GM10266 (cell line): ENCODE data around the gene MICAL3.
"Not testable (repeated sequence)": the region's sequence is repeated elsewhere in the genome, so short reads cannot be mapped to it uniquely, and the experiment has no call there.

Experiments
- DNase-seq: peaks from one replicate; pipeline ENCODE4 v3.0.0; 2012; ENCODE audit errors: extremely low spot score
- TF ChIP-seq, protein P1 (sequence below): IDR thresholded peaks from 2 replicates; pipeline ENCODE4 v1.5.1; 2012; ENCODE audit warnings: mild to moderate bottlenecking, low read depth; ENCODE audit not compliant: control insufficient read depth, insufficient read depth; ENCODE audit errors: missing control alignments

Gene MICAL3

DNA sequence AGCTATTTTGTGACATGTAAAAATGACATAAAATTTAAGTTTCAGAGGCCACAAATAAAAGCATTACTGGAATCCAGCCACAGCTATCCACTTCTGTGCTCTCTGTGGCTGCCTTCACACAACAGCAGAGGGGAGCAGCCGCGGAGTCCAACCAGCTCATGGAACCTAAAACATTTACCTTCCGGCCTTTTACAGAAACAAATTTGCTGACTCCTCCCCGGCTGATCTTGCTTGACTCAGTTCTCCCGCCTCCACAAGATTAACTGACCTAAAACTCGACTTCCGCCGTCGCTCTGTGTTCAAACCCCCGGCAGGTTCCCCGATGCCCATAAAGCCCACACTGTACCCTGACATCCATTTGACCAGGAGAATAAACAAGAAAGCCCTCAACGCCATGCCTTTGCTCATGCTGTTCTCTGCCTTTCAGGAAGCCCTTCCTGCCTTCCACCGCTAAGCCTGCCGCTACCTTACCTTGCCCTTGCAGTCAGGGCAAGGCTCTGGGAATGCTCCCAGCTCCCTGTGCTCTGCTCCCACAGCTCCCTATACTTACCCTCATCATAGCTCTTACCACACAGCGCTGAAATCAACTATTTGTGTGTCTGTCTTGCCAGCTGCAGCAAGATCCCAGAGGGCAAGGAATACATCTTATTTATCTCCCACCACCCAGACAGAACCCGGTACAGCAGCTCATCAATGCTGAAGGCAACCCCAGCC, 35.4 kb downstream of the MICAL3 start:
- no peak for DNase-seq
- TF ChIP-seq, protein P1, sequence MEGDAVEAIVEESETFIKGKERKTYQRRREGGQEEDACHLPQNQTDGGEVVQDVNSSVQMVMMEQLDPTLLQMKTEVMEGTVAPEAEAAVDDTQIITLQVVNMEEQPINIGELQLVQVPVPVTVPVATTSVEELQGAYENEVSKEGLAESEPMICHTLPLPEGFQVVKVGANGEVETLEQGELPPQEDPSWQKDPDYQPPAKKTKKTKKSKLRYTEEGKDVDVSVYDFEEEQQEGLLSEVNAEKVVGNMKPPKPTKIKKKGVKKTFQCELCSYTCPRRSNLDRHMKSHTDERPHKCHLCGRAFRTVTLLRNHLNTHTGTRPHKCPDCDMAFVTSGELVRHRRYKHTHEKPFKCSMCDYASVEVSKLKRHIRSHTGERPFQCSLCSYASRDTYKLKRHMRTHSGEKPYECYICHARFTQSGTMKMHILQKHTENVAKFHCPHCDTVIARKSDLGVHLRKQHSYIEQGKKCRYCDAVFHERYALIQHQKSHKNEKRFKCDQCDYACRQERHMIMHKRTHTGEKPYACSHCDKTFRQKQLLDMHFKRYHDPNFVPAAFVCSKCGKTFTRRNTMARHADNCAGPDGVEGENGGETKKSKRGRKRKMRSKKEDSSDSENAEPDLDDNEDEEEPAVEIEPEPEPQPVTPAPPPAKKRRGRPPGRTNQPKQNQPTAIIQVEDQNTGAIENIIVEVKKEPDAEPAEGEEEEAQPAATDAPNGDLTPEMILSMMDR = no peak

DNA sequence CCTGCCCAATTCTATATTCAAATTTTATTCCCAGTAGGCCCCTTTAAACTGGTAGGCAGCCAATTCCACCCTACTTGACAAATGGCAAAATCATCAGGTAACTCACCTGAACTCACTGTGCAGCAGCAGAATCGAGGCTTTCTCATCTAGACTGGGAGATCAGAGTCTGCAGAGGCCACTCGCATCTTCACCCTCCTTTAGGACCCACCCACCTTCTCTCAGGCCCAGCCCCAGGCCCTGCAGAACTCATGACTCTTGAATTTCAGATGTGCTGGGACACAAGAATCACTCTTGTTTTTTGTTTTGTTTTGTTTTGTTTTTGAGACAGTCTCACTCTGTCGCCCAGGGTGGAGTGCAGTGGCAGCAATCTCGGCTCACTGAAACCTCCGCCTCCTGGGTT, 38.8 kb downstream of the MICAL3 start:
- no peak for DNase-seq
- TF ChIP-seq, protein P1 = no peak

DNA sequence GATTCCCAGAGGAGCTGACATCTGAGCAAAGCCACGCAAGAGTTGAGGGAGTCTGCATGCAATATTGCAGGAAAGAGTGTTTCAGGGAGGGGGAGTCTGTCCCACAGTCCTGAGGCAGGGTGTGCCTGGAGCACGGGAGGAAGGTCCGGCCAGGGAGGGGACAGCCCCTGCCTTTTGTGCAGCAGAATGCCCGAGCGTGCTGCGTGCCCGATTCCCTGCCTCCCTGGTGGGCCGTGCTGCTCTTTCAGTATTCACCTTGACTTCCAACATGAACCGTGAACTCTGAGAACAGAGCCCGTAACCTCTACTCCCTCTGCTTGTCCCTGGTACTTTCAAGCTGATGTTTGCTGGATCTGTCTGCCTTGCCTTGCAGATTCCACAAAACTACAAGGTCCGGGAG, 39.3 kb downstream of the MICAL3 start:
- not testable (repeated sequence) for DNase-seq

DNA sequence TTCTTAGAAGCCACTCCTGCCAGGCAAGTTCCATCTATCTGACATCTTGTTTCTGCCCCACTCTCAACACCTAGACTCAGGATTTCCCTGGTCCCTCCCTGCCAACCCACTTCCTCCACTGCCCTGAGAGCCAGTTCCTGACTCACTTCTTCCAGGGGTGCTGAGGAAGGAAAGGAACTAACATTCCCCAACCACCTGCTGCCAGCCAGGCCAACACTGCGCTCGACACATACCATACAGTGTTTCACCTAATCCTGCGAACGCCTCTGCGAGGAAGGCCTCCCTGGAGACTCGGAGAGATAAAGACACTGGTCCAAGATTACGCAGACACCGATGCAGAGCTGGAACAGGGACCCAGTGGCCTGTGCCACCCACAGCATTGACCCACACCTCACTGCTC, 40.2 kb downstream of the MICAL3 start:
- DNase-seq = no peak
- TF ChIP-seq, protein P1 = no peak

DNA sequence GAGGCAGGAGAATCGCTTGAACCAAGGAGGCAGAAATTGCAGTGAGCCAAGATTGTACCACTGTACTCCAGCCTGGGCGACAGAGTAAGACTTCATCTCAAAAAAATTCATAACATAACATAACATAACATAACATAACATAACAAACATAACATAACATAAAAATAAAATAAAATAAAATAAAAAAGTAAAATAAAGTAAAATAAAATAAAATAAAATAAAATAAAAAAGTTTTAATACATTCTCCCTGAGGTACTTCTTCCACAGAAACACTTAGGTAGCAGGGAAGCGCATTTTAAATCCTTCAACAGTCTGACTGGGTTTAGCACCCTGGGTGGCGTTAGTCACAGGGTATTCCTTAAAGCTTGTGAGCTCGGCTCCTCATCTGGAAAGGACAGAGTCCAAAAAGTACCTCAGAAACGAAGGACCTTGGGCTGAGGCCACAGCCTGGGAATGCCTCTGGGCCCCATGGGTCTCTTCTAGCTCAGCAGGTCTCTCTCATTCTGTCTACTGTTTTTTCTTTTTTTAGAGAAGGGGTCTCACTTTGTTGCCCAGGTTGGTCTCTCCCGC, 41.7 kb downstream of the MICAL3 start:
- TF ChIP-seq, protein P1 = no peak
- DNase-seq = no peak

DNA sequence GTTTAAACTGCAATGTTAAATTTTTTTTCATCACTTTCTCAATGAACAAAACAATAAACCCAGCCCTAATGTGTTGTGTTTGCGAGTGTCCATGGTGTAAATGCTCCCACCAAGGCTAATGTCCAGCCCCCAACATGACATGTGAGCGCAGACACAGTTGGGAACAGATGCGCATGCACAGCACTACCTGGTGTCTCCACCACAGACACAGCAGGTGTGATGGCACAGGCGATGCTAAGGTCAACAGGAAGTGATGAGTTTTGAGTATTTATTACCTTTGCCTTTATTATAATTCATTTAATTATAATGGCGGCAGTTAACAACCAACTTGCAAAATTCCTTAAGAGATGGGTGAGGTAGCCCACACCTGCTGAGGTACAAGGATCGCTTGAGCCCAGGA, 42.9 kb downstream of the MICAL3 start:
- no peak for DNase-seq
- TF ChIP-seq, protein P1 = no peak

DNA sequence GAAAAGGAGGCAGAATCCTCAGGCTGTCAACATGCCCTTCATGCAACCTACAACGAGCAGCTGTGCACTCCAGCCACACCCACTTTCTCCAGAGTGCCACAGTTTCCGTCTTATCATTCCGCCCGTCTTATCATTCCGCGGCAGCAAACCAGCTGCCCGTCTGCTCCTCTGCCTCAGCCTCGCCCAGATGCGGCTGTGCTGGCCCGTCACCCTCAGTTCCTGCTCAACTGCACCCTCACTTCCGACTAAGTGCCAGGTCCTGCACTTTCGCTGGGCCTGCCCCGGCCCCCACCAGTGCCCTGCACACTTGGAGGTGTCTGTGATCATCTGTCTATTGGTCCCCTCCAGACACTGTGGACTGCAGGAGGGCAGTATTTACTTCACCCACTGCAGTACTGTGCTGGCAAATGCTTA, 43.7 kb downstream of the MICAL3 start:
- DNase-seq = no peak
- TF ChIP-seq, protein P1 = no peak
